GM12865 (cell line): ENCODE results near the gene OR4D10.
"Not testable (repeated sequence)": the region's sequence is repeated elsewhere in the genome, so short reads cannot be mapped to it uniquely, and the experiment has no call there.

Experiments
- DNase-seq: peaks from one replicate; pipeline ENCODE4 v3.0.0; 2010; ENCODE audit warnings: low read depth
- H3K4me3 ChIP-seq: 2 replicates; pipeline ENCODE4 v1.5.1; 2011; ENCODE audit warnings: mild to moderate bottlenecking, low read depth, low read length, control low read depth
- CTCF ChIP-seq: IDR thresholded peaks from 2 replicates; pipeline ENCODE4 v1.5.1; 2011; ENCODE audit warnings: low read length, control low read depth, low read depth, inconsistent platforms; ENCODE audit not compliant: insufficient read depth; ENCODE audit errors: missing control alignments

OR4D10 gene

GRCh38 chr11:59475176-59475575 is 2.1 kb downstream of the OR4D10 start:
- no peak overlapping the region for H3K4me3 ChIP-seq
- no peak for DNase-seq
- no peak for TF ChIP-seq CTCF

GRCh38 chr11:59479906-59480305 is 6.8 kb downstream of the OR4D10 start:
- no peak overlapping the region for H3K4me3 ChIP-seq
- TF ChIP-seq CTCF = no peak
- no peak for DNase-seq

GRCh38 chr11:59480359-59480758 is 7.2 kb downstream of the OR4D10 start:
- TF ChIP-seq CTCF = no peak
- no peak for DNase-seq
- no peak overlapping the region for H3K4me3 ChIP-seq

- H3K4me3 ChIP-seq = no peak overlapping the region
- TF ChIP-seq CTCF = no peak
- DNase-seq = peak; percentile 74
Observed at GRCh38 chr11:59501931-59502330, 28.8 kb downstream of the OR4D10 start.

GRCh38 chr11:59503276-59503675 is 30.2 kb downstream of the OR4D10 start, which contains the start of gene OR4D11:
OR4D11 (plus strand) TSS chr11:59503576; CDS start chr11:59503576, 0 bp downstream.
- no peak for DNase-seq
- H3K4me3 ChIP-seq = no peak within 1 kb of the TSS
- no peak for TF ChIP-seq CTCF

GRCh38 chr11:59510941-59511589 is 38.0 kb downstream of the OR4D10 start, which contains the start of gene OR4D9:
OR4D9 (plus strand) TSS chr11:59511539; CDS start chr11:59514913, 3,374 bp downstream.
- no peak within 1 kb of the TSS for H3K4me3 ChIP-seq
- DNase-seq = peak; percentile 20
- TF ChIP-seq CTCF = no peak

GRCh38 chr11:59511675-59512074 is 38.6 kb downstream of the OR4D10 start:
- no peak overlapping the region for H3K4me3 ChIP-seq
- DNase-seq = no peak

GRCh38 chr11:59520139-59520538 is 47.0 kb downstream of the OR4D10 start:
- H3K4me3 ChIP-seq, DNase-seq: not testable (repeated sequence)

More at GRCh38 chr11:59511675-59512074, 38.6 kb downstream of the OR4D10 start:
- TF ChIP-seq CTCF = no peak
